Suppressor macrophage (primary cell): ENCODE data around the gene DHRS13.
"Not testable (repeated sequence)": the region's sequence is repeated elsewhere in the genome, so short reads cannot be mapped to it uniquely, and the experiment has no call there.

ENCODE experiments used
- DNase-seq, 4 experiments: peaks; one replicate each; pipeline ENCODE4 v3.0.0-alpha.2; 2020 to 2022

The DHRS13 gene

DNA sequence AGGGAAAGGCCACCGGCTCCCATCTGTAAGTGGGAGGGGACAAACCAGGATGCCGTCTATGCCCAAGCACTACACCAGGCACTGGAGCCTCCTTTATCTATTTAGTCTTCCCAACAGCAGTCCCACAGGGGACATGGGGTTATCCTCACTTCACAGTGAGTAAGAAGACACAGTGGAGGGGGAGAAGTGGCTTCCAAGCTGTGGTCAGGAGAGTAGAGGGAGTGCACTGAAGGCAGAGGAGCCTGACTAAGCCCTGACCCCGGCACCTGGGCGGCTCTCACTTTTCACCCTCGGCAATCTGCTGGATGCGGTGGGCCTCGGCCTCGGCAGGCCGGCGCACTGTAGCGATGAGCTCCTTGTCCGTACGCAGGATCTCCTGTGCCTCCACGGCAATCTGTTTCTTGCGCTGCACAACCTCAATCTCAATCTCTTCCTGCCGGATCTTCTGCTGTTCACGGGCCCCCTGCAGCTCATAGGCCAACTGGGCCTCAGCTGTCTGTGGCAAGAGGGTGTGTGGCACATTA, 21.3 kb downstream of the DHRS13 start:
- DNase-seq = no peak

- DNase-seq = no peak
Measured at GRCh38 chr17:28880572-28880945, 22.3 kb downstream of the DHRS13 start.

- DNase-seq = no peak
Measured at GRCh38 chr17:28879886-28880571, 22.9 kb downstream of the DHRS13 start.

DNA sequence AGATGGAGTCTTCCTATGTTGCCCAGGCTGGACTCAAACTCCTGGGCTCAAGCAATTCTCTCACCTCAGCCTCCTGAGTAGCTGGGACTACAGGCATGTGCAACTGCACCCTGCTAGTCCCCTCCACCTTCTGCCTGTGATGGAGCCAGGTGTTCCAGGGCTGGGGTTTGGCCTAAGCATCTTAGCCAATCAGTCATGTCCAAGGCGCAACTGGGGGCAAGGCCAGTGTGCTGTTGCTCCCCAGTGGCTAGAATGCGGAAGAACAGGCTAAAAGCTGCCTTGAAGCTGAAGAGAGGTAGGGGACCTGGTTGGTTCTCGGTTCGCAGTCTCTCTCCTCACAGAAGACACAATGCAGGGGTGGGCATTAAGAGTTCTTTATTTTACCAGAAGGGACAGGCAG, 23.9 kb downstream of the DHRS13 start:
- DNase-seq = peak in 1 of 4 experiments; percentile 27

- DNase-seq = no peak
Measured at GRCh38 chr17:28878158-28878910, 24.5 kb downstream of the DHRS13 start.

GRCh38 chr17:28877150-28877711, 25.6 kb downstream of the DHRS13 start:
- DNase-seq = not testable (repeated sequence)

DNA sequence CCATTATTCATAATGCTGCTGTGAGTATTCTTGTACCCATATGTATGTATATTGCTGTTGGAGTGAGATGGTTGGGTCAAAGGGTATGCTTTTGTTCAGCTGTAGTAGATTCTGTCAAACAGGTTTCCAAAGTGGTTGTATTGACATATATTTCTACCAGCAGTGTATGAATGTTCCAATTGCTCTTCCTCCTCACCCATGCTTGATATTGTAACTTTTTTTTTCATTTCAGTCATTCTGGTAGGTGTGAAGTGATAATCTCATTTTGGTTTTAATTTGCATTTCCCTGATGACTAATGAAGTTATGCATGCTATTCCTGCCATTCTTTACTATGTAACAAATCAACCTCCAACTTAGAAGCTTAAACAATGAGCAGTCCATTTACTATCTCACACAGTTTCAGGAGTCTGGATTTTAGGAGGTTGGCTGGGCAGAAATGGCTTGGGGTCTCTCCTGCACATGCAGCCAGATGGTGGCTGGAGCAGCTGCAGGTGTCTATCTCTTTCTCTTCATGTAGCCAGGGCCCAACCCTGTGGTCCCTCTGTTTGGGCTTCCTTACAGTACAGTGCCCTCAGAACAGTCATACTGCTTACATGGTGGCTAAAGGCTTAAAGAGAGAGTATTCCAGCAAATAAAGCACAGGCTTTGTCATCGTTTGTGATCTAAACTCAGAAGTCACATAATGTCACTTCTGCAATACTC, 26.9 kb downstream of the DHRS13 start:
- no peak for DNase-seq

GRCh38 chr17:28874750-28875149, 28.1 kb downstream of the DHRS13 start:
- DNase-seq = no peak

DNA sequence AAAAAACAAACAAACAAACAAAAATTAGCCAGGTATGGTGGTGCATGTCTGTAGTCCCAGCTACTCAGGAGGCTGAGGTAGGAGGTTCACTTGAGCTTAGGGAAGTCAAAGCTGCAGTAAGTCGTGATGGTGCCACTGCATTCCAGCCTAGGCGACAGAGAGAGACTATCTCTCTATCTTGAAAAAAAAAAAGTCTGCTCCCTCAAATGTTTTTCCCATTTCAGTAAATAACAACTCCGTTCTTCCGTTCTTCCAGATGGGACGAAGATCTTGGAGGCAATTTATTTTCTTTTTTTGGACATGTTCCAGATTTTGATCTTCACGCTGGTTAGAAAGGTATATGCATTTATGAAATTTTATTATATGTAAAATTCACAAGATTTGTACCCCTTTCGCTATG, 29.0 kb downstream of the DHRS13 start:
- DNase-seq = no peak

DNA sequence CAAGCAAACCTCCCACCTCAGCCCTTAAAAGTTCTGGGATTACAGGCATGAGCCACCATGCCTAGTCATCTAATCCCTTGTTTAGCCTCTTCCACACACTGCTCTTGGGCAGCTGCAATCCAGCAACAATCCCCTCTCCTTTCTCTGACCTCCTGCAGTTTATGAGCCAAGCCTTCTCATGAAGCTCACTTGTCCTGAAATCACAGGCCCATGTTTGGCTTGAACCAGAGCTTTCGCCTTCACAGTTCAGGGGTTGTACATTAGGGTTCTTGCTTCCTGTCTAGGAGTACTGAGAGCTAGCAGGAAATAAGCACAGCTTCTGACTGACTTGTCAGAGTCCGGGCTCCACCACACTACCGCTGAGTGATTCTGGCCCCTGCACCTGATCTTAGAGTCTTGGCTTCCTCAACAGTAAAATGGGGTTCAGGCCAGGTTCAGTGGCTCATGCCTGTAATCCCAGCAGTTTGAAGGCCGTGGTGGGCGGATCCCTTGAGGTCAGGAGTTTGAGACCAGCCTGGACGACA, 31.8 kb downstream of the DHRS13 start:
- no peak for DNase-seq

GRCh38 chr17:28867276-28867675, 35.6 kb downstream of the DHRS13 start:
- no peak for DNase-seq

- peak in 3 of 4 experiments; percentile 29 to 58 (median 46) for DNase-seq
Measured at GRCh38 chr17:28865946-28866752, 36.7 kb downstream of the DHRS13 start.

GRCh38 chr17:28864991-28865849, 37.7 kb downstream of the DHRS13 start:
- no peak for DNase-seq

GRCh38 chr17:28863953-28864352, 38.9 kb downstream of the DHRS13 start:
- no peak for DNase-seq

- DNase-seq = no peak
Measured at GRCh38 chr17:28862561-28862960, 40.3 kb downstream of the DHRS13 start.

DNA sequence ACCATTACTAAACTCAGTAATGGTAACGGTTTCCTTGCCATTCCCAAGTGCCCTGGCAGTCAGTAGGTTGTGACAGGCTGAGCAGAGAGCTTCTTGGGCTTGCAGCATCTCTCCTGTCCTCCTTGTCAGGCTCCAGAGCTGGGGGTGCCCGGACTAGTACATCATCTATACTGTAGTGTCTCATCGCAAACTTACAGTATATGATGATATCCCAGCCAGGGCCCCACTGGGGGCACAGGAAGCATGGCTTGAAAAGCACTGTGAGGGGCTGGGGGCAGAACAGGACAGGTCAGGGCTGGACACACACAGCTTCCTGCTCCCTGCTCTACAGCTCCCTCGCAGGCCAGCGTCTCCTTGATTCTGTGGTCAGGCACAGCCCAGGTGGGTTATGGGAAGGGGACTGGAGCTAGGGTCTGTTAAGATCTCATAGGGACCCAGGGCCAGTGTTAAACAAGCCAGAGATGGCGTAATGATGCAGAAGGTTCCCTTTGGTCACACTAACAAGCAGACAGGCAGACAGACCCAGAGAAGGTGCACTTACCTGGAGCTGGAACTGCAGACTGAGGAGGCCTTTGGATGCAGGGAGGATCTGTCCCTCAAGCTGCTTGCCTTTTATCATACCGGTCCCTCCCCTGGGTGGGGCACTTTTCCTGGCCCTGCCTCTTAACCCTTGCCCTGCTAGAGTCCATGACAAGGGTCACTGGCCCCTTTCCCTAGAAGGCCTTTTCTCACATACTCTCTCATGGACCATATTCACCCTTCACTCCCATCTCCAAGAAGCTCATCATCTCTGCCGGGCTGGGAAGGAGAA, 41.3 kb downstream of the DHRS13 start:
- no peak for DNase-seq

- DNase-seq = no peak
Measured at GRCh38 chr17:28860363-28860808, 42.5 kb downstream of the DHRS13 start.

DNA sequence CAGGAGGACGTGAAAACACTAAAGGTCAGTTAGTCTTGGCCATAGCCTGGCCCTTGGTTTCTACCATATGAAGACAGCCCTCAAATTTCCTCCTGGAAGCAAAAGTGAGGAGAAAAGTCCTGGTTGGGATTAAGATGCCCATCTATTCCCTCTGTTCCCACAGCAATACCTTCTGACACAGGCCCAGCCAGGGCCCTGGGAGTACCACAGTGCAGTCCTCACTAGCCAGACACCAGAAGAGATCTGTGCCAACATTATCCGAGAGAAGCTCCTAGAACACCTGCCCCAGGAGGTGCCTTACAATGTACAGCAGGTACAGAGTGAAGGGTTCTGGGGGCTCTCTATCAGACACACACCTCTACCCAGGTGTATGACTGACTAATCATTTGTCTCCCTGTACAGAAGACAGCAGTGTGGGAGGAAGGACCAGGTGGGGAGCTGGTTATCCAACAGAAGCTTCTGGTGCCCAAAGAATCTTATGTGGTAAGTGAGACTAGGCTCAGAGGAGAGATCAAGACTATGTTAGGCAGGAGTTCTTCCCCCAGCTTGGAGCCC, 44.0 kb downstream of the DHRS13 start:
- DNase-seq = no peak
